ENCODE results near the gene PINK1.

DNA sequence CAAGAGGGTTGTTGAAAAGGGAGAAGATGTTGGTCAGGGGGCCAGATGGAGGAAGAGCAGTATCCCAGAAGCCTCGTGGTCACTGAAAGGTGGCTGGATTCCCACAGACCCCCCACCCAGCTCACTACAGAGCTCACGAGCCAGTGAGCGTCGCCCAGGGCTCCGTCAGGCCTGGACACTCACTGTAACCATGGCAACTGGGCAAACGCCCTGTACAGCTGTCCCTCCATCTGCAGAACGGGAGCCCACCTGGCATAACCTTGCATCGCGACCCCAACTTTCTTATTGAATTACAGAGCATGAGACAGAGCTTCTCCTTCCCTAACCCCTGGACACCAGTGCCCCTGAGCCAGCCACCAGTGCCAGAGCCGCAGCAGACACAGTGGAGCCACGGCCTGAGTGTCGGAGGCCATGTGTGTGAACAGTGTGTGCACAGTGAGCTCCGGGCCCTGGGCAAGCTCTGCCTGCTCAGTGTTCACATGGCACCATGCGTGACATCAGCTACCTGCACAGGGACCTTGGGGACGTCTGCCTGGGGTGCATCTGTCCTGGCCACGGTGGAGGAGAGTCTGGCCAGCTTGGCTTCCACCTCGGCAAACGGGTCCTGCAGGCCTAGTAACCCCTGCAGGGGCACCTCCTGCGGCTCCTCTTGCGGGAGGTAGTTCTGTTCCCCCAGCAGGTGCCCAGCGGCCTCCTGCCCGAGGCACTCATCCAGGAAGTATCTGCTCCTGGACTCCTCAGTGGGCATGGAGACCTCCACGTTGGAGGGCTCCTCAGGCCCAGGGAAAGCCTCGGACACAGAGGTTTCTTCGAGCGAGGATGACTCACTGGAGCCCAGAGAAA lies 53.8 kb downstream of the PINK1 start:
- TF ChIP-seq, protein P1, sequence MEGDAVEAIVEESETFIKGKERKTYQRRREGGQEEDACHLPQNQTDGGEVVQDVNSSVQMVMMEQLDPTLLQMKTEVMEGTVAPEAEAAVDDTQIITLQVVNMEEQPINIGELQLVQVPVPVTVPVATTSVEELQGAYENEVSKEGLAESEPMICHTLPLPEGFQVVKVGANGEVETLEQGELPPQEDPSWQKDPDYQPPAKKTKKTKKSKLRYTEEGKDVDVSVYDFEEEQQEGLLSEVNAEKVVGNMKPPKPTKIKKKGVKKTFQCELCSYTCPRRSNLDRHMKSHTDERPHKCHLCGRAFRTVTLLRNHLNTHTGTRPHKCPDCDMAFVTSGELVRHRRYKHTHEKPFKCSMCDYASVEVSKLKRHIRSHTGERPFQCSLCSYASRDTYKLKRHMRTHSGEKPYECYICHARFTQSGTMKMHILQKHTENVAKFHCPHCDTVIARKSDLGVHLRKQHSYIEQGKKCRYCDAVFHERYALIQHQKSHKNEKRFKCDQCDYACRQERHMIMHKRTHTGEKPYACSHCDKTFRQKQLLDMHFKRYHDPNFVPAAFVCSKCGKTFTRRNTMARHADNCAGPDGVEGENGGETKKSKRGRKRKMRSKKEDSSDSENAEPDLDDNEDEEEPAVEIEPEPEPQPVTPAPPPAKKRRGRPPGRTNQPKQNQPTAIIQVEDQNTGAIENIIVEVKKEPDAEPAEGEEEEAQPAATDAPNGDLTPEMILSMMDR (IDR thresholded peaks at IDR 0.05; ENCODE audit: low read depth, low read length, poor library complexity, severe bottlenecking), result no peak
- TF ChIP-seq EZH2phosphoT487 (IDR thresholded peaks at IDR 0.05; ENCODE audit: borderline replicate concordance, low read length), result no peak

Measured in DOHH2 (cell line).